GM18951 (cell line): ENCODE measurements around the gene DNAJC18.
A peak's percentile ranks its signal among the peaks of the same experiment; 100 is the strongest.
"Not testable (repeated sequence)": the region's sequence is repeated elsewhere in the genome, so short reads cannot be mapped to it uniquely, and the experiment has no call there.

Experiments
- POLR2A ChIP-seq: IDR thresholded peaks from 4 replicates; pipeline ENCODE4 v1.6.1; 2011; ENCODE audit warnings: mild to moderate bottlenecking; ENCODE audit not compliant: insufficient read length, insufficient read depth; ENCODE audit errors: extremely low read depth
- in situ Hi-C: fragments of 300-500 bp; cut with MboI; formaldehyde crosslinking; loops from one replicate; pipeline ENCODE4 v1.12.0; 2022; ENCODE audit warnings: low sequenced_read_pairs, mixed read lengths, inconsistent platforms; ENCODE audit not compliant: unreplicated experiment

The DNAJC18 gene

GRCh38 chr5:139413963-139414362 lies 25.4 kb downstream of the DNAJC18 start:
- no peak for TF ChIP-seq POLR2A
- in situ Hi-C loops, result no loop called here

- in situ Hi-C loops, result no loop called here
- TF ChIP-seq POLR2A, result no peak
Measured at GRCh38 chr5:139413153-139413552, 26.2 kb downstream of the DNAJC18 start.

GRCh38 chr5:139410993-139411828 lies 28.1 kb downstream of the DNAJC18 start:
- in situ Hi-C loops, result no loop called here
- TF ChIP-seq POLR2A, result no peak

- in situ Hi-C loops, result no loop called here
- TF ChIP-seq POLR2A, result no peak
Measured at GRCh38 chr5:139410121-139410992, 29.0 kb downstream of the DNAJC18 start.

- in situ Hi-C loops, result not testable (repeated sequence)
Measured at GRCh38 chr5:139409116-139409515, 30.2 kb downstream of the DNAJC18 start.

GRCh38 chr5:139408191-139408590 lies 31.1 kb downstream of the DNAJC18 start:
- in situ Hi-C loops, result no loop called here
- TF ChIP-seq POLR2A, result no peak

GRCh38 chr5:139407517-139407916 lies 31.8 kb downstream of the DNAJC18 start:
- in situ Hi-C loops, result no loop called here
- no peak for TF ChIP-seq POLR2A

- in situ Hi-C loops, result no loop called here
- TF ChIP-seq POLR2A, result no peak
Measured at GRCh38 chr5:139406963-139407362, 32.4 kb downstream of the DNAJC18 start.

- no peak for TF ChIP-seq POLR2A
- in situ Hi-C loops, result no loop called here
Measured at GRCh38 chr5:139404484-139404840, 34.9 kb downstream of the DNAJC18 start.

GRCh38 chr5:139403787-139404483 lies 35.4 kb downstream of the DNAJC18 start, which contains the start of gene SPATA24:
Gene SPATA24 (minus strand): TSS chr5:139404089. CDS start chr5:139404060, 29 bp downstream.
- in situ Hi-C loops, result no loop called here
- peak; percentile 55 for TF ChIP-seq POLR2A

- peak; percentile 0 for TF ChIP-seq POLR2A
Measured at GRCh38 chr5:139403418-139403786, 35.9 kb downstream of the DNAJC18 start.

GRCh38 chr5:139402561-139403158 lies 36.7 kb downstream of the DNAJC18 start:
- in situ Hi-C loops, result no loop called here
- TF ChIP-seq POLR2A, result no peak

More at GRCh38 chr5:139403418-139403786, 35.9 kb downstream of the DNAJC18 start:
- in situ Hi-C loops, result no loop called here

- in situ Hi-C loops, result no loop called here
- TF ChIP-seq POLR2A, result no peak
Measured at GRCh38 chr5:139401546-139401945, 37.8 kb downstream of the DNAJC18 start.
